HG02759 (cell line): ENCODE data around the gene NUDT14.

Source experiments
- ATAC-seq: cut with Tn5 transposase; IDR thresholded peaks from one replicate; pipeline ENCODE4 v1.9.1; 2021; ENCODE audit warnings: mild to moderate bottlenecking, moderate library complexity; ENCODE audit not compliant: unreplicated experiment

Gene NUDT14

DNA sequence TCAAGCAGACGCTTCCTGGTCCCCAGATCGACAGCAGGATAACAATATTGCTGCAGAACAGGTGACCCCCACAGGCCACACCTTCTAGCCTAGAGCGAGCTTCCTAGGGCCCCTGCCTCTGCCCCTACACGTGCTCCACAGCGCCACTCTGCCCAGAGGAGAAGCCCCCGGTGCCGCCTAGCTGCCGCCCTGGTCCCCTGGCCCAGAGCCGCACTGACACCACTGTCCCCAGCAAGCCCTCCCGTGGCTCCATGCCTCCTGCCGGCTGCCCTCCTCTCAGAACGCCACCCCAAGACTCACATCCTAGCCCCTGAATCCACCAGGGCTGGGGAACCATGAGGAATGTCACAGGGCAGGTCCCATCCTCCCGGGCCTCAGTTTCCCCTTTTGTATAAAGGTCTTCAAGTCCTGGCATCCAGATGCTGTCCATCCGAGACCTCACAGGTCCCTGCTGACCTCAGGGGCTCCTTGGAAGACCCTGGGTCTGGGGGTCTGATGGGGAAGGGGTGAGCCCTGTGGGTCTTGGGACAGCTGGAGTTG is 43.6 kb downstream of the NUDT14 start:
- ATAC-seq = no peak

DNA sequence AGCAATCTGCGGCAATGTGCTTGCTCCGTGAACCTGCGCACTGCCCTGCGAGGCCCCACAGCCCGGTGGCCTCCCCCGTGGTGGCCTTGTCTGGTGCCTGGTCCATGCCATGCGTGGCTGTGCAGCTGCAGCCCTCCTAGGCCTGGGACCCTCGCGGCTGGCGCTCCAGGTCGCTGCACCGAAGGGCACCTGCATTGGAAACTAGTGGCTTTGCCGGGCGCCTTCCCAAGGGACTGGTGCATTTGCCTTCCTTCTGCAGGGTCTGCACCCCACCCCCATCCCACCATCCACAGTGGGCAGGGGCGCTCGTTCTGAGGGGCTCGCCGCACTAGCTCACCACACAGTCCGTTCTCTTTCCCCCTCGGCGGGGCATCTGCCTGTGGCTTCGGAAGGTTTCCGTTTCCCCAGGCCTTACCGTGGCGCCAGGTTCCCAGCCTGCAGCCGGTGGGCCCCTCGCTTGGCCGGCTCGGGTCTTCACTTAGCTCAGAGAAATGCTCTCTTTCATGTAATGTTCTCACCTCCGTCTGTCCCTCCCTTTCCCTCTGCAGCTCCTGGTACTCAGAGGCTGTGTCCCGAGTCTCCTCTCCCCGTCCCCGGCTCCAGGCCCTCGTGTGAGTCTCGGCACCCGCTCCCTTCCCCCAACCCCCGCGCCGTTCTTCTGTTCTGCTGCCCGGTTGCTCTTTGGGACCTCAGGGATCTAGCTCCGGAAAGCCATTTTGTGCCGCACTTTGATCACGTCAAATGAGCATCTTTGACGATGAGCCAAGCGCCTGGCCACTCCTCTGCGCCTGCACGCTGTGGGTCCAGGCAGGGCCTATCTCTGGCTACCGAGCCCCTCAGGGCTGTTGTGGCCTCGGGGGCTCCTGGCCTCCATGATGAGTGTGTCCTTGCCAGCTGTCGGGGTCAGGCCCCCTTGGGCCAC is 44.5 kb downstream of the NUDT14 start:
- no peak for ATAC-seq

DNA sequence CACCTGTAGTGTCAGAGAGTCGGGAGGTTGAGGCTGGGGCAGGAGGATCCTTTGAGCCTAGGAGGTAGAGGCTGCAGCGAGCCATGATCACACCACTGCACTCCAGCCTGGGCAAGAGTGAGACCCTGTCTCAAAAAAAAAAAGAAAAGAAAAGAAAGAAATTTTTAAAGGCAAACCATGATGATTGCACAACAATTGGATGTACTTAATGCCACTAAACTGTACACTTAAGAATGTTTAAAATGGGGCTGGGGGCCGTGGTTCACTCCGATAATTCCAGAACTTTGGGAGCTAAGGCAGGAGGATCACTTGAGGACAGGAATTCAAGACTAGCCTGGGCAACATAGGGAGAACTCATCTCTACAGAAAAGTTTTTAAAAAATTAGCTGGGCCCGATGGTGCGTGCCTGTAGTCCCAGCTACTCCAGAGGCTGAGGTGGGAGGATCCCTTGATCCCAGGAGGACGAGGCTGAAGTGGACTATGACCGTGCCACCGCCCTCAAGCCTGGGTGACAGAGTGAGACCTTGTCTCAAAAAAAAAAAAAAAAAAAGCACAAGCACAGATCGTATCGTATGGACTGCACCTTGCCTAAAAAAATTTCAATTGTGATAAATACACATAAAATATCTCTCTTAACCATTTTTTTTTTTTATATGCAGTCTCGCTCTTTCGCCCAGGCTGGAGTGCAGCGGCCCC is 45.3 kb downstream of the NUDT14 start:
- no peak for ATAC-seq

DNA sequence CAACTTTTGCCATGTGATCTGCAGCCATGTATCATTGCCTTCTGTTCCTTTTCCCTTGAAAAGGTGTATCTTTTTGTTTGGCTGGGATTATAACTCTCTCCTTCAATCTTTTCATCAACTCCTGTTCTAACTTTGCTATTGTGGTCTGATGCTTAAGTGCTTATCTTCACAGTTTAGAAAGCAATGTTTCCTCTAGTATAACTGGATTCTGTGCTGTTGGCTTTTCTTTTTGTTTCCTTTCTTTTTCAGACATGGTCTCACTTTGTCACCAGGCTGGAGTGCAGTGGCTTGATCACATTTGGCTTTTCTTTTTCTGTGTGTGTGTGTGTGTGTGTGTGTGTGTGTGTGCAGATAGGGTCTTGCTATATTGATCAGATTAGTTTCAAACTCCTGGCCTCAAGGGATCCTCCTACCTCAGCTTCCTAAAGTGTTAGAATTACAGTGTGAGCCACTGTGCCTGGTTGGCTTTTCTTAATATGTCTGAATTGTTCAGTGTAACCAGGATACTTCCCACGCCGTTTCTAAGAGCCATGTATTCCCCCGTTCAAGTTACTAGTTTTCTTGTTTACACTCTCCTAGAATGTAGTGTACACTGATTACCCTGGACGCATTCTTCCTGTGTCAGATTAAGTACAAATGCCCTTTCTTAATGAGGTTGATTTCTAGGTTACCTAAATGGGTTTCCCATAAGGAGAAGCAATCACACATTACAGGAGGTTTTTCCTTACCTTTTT is 48.0 kb downstream of the NUDT14 start:
- no peak for ATAC-seq

DNA sequence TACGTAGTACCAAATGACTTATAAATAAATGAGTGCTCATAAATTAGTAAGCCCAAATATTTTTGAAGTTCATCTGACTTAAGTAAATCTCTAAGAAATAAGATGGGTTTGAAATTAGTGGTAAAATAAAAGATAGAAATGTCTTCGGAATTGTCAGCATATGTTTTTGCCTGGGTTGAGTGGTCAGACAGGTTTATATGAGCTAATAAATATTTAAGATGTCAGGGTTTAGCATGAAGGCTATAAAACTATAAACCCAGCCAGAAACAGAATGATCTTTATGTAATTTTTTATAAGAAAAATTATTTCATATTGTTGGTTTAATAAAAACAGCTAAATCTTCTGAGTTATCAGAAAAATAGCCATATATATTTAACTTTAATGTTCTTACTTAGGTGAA is 49.9 kb downstream of the NUDT14 start:
- no peak for ATAC-seq

DNA sequence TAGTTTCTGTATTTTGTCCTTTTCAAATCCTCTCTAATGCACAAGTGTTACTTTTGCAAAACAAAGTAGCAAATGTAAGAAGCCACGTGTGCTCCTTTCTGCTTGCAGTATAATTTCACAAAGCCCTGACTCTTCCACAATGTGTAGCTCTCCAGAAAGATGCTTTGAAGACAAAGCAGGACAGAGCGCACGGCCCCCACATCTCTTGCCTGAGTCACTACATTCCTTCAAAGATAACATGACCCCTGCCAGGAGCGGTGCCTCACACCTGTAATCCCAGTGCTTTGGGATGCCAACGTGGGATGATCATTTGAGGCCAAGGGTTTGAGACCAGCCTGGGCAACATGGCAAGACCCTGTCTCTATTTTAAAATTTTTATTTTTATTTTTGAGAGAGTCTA is 53.1 kb downstream of the NUDT14 start:
- ATAC-seq = no peak

DNA sequence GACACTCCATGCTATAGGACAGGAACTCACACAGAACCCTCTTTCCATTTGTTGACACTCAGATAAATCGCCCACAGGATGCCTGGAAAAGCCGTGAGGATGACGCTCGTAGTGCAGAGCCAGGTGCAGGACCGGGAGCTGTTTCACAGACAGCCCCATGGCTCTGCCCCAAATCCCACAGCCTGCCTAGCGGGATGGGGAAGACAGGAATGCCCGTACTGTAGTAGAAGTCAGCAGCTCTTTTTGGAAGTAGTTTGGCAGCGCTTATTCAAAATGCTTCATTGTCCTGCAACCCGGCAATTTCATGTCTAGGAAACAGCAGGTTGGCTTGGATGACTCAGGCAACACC is 54.2 kb downstream of the NUDT14 start:
- ATAC-seq = no peak

DNA sequence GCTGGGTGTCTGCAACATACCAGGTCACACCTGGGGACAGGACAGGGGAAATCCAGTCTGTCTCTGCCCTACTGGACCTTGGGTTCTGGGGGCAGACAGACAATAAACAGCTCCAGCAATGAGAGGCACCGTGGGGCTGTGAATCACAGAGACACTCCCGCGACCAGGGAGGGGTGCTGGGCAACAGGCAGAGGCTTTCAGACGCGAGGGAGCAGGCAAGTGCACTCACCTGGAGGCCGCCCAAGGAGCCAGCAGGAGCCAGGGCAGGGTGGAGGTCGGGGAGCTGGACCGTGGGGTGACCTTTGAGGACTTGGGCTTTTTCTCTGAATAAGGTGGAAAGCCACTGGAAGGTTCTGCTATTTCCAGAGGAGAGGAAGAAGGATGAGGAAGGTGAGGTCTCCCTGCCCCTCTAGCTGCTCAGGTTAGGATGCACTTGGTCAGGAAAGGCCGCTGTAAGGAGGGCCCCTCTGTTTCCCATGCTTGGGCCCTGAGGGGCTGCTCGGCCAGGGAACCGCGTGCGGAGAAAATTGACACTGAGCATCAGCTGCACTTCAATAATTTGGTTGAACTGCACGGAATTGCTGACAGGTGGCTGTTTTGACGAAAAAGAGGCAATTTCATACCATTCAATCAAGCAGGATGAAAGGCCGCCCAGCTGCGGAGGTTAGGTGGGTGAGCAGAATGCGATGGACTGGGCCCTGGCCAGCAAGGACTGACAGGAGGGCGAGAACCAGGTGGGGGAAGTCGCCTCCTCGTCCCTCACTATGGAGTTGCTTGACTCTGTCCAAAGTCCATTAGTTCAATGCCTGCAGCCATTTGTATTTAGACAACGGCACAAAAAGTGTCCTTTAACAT is 54.8 kb downstream of the NUDT14 start:
- ATAC-seq = no peak

DNA sequence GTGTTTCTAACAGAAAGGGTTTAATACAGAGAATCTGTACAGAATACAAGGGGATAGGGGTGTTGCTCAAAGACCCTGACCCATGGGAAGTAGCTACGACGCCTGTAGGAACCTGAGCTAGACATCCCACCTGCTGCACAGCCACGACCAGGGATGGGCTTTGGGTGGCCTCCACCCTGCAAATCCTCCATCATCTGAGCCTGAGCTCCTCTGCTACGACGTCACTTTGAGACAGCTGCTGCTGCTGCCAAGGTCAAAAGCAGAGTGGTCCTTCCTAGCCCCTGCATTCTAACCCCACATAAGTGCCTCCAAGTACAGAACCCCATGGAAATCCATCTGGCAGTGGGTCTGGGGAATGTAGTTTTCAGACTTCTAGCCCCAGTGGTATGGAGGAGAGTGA is 56.3 kb downstream of the NUDT14 start:
- ATAC-seq = no peak

DNA sequence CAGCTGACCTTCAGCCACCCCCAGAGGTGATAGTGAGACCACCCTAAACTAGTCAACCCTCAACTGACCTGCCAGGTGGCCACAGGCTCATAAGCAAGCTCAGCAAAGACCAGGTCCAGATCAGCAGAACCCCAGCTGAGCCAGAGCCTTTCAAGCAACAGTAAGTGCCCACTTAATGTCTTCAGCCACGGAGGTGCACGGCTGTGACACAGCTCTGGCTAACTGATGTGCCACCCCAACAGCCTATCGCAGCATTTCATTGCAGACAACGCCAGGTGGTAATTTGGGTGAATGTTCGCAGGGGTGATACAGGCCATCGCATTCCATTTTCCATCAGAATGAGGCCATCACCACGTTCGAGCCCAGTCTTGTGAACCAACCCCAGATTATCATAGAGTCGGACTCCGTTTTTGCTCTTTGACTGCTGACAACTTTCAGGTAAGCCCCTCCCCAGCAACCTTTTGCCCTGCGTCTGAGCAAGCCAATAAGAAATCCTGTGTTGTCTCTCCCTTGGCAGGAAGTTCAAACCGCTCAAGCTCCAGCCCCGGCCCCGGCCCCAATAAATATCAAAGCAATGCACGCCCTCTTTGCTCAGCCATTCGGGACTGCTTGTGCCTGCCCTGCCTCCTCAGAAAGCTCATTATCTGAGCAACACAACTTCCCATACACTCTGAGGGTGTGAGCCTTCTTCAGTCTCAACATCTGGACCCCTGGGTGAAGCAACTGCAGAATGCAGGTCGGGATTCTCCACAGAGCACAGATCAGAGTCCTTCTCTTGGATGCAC is 56.9 kb downstream of the NUDT14 start:
- no peak for ATAC-seq

DNA sequence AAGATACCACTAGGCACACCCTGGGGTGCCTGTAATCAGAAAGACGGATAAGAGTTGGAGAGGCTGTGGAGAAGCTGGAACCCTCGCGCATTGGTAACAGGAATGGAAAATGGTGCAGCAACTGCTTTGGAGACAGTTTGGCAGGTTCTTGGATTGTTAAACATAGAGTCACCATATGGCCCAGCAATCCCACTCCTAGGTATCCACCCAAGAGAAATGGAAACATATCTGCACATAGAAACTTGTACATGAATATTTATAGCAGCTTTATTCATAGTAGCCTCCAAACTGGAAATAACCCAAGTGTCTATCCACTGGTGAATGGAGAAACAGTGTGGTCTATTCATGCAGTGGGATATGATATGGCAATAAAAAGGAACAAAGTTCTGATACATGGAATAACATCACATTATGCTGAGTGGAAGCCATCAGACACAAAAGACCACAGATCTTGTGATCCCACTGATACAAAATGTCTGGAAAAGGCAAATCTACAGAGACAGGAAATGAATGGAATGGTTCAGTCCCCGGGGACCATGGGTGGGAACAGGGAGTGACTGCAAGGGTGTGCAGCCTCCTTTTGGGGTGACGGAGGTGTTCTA is 57.9 kb downstream of the NUDT14 start:
- ATAC-seq = no peak
